HG03521 (cell line): ENCODE measurements around the gene SNX30.

Experiments used
- ATAC-seq: cut with Tn5 transposase; IDR thresholded peaks from one replicate; pipeline ENCODE4 v1.9.1; 2021; ENCODE audit warnings: mild to moderate bottlenecking, moderate library complexity; ENCODE audit not compliant: unreplicated experiment

The SNX30 gene

DNA sequence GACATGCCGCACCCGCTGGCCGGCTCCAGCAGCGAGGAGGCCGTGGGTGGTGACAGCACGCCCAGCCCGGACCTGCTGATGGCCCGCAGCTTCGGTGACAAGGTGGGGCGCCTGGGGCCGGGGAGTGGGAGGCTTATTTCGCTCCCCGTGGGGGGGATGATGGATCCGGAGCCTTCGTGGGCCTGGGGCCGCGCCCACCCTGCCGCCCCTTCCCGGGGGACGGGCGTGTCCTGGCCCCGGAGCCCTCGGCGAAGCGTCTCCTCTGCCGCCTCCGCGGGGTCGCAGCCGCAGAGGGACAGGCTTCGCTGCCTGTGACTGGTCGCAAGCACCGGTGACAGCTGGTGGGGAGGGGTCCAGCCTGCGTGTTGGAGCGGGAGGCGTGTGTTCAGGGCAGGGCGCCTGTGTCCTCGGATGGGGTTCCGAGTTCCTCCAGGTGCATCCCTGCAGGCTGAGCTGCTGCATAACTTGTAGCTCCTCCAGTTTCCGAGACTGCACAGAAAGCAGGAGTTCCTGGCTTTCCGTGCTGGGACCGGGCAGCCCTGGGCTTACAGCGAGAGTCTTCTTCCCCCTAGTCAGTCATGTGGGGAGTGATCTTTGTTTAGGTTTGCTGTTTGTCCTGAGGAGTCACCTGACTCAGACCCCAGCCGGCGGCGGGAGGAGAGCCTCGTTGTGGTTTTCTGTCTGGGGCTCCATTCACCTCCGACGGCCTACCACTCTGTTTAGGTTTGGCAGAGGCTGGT, 666 bp downstream of the SNX30 start:
- ATAC-seq: peak; percentile 27

DNA sequence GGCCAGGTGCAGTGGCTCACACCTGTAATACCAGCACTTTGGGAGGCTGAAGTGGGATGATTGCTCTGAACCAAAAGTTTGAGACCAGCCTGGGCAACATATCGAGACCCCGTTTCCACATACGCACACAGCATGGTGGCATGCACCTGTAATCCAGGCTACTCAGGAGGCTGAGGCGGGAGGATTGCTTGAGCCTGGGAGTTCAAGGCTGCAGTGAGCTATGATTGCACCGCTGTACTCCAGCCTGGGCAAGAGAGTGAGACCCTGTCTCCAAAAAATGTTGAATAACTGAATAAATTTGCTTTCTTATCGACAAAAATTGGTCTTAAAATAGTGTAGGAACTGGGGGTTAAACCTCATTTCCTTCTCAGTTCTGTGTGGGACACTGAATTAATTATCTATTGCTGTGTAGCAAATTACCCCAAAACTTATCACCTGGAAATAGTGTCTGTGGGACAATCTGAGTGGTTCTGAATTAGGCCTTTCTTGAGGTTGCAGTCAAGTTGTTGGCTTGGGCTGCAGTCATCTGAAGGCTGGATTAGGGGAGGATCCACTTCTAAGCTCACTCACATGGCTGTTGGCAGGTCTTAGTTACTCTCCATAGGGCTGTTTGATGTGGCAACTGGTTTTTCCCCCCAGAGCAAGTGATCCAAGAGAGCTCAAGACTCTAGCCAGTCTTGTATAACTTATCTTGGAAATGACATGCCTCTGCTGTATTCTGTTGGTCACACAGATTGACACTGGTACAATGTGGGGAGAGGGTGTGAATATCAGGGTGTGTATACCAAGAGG, 2.0 kb downstream of the SNX30 start:
- ATAC-seq: no peak

DNA sequence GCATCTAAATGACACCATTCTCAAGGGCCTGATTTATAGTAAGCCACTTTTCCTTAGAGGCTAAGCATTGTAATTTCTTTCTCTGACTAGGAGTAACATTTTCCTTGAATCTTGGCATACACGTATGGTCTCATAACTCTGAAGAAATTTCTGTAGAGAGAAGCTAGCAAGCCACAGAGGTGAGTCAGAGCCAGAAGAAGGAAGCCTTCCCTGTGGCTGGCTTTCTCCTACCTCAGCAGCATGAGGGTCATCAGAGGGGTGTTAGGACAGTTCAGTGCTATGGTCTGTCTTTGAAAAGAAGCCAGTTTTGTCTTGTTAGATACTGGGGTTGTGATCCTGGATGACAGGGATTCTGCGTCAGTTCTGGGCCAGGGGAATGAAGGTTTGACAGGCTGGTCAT, 3.2 kb downstream of the SNX30 start:
- ATAC-seq: no peak

DNA sequence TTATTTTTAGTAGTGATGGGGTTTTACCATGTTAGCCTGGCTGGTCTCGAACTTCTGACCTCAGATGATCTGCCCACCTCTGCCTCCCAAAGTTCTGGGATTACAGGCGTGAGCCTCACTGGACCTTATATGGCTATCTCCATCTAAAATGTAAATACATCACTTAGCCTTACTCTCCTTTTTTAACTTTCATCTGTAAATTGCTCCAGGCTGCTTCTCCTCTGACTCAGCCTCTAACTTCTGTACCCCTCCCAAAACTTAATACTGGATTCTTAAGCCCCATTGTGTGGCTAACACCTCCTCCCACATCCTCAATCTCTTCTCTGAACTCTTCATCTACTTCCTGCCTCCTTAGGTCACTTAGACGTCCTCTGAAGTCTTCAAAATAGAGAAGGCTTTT, 4.0 kb downstream of the SNX30 start:
- ATAC-seq: no peak

DNA sequence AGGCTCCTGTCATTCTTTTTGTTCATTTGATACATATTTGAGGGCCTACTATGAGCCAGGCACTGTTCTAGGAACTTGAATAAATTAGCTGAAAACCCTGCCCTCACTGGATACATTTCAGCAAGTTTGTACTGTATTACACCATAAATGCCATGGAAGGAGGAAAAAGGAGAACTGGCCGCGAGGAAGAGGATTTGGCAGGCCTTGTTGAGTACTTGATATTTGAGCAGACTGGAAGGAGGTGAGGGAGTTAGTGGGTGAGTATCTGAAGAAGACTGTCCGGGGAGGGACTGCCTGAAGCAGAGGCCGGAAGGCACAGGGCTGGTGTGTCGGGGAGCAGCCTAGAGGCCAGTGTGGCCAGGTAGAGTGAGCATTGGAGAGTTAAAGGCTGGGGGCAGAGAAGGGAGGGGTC, 4.5 kb downstream of the SNX30 start:
- no peak for ATAC-seq

DNA sequence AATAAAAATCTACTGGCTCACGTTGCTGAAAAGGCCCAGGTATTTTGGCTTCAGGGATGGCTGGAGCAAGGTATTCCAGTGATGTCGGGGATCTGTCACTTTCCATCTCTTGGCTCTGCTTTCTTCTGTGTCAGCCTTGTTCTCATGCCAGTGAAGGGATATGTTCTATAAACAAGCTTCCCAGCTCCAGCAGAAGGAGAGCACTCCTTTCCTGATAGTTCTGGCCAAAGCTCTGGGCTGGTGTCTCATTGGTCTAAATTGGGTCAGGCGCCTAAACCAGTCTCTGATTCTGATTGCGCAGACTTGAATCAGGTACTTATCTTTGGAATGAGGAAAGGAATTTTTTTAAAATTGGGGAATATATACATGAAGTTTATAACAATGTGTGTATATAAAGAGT, 5.1 kb downstream of the SNX30 start:
- no peak for ATAC-seq

DNA sequence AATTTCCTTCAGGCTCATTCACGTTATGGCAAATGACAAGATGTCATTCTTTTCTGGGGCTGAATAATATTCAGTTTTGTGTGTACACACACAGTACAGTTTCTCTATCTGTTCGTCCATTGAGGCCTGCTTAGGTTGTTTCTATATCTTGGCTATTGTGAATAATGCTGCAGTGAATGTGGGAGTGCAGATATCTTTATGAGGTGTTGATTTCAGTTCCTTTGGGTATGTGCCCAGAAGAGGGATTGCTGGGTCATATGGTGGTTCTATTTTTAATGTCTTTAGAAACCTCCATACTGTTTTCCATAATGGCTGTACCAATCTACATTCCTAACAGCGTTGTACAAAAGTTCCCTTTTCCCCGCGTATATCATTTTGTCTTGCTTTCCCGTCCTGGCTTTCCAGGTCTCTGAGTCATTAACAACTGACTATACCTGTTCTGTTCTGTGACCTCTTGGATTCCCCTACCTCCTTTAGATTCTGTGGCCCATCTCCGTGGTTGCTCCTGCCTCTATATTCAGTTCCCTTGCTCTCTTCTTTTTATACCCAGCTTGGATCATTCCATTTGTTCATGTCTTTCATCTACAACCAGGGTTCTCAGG, 6.8 kb downstream of the SNX30 start:
- ATAC-seq: no peak

DNA sequence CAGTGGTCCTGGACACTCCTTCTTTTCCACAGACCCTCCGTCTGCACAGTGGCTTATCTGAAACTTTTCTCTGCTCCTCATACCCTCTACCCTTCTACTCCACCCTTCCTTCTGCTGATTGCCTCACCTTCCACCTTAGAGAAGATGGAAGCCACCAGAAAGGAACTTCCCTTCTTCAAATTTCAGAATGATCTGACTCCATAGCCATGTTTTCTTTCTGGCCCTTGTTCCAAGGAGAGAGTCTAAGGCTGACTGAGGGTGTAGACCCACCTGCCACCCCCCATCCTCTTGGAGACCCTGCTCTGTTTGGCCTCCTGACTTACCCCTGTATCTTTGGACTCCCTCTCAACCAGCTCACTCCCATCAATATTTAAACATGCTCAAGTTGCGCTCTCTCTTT, 7.4 kb downstream of the SNX30 start:
- ATAC-seq: no peak

DNA sequence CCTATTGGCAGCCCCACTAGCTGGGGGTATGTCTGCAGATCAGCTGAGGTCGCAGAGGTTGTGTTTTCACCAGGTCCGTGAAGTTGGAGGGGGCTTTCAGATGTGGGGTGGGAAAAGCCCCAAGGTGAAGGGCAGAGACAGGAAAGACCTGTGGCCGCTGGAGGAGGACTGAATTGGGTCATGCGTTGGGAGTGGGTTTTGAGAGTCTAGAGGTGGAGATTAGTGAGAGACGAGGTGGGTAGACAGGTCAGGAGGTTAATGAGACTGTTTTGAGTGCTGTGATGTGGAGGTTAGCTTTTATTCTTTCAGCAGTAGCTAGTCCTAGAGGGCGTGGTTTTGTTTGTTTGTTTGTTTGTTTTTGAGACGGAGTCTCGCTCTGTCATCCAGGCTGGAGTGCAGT, 10.3 kb downstream of the SNX30 start:
- no peak for ATAC-seq

DNA sequence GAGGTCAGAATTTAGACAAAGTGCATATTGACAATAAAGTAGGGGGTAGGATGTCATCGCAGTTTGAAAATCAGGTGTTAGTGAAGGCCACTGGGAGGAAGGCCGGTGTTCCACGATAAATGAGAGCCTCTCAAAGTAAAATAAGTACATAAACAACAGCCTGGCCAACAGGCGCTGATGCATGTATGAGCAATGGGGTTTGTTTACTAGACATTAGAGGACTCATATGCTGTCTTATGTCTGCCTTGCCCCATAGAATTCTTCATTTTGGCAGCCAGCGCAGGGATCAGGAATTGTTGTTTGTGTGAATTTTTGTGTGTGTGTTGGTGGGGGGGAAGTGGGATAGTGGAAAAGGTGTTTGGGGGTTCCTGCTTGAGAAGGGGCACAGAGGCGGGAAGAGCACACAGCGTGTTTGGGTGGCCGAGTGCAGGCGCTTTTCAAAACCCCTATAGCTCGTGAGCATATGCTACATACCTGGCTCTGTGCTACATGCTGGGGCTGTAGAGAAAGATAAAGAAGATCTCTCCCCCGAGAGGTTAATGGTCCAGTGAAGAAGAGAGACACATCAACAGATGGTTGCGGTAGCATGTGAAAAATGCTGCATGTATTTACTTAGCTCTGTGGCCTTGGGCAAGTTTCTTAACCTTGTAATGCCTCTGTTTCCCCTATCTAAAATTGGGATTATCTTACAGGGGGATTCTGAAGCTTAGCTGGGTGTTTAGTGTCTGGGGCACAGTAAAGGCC, 11.5 kb downstream of the SNX30 start:
- ATAC-seq: no peak

DNA sequence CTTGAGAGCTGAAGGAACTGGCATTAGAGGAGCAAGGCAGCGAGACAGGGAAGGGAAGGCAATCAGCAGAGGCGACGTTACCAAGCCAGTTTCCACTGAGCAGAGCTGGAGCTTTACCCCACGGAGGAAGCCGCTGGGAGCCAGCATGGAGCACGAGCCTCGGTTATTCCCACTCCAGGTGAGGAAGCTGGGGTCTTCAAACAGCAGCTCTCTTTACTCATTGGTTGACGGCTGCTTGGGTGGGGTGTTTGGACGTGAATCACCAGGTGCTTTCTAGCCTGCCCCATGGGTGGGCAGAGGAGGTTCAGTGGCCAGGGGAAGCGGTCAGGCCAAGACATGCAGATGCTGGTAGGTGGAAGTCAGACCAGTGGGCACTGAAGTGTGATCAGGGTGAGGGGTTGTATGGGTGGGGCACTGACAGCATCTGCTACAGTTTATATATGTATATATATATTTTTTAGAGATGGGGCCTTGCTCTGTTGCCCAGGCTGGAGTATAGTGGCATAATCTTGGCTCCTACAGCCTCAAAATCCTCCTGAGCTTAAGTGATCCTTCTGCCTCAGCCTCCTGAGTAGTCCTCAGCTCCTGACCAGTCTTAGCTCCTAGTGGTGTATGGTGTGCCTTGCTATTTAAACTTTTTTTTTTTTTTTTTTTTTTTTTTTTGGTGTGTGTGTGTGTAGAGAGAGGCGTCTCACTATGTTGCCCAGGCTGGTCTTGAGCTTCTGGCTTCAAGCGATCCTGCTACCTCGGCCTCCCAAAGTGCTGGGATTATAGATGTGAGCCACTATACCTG, 12.4 kb downstream of the SNX30 start:
- ATAC-seq: no peak

DNA sequence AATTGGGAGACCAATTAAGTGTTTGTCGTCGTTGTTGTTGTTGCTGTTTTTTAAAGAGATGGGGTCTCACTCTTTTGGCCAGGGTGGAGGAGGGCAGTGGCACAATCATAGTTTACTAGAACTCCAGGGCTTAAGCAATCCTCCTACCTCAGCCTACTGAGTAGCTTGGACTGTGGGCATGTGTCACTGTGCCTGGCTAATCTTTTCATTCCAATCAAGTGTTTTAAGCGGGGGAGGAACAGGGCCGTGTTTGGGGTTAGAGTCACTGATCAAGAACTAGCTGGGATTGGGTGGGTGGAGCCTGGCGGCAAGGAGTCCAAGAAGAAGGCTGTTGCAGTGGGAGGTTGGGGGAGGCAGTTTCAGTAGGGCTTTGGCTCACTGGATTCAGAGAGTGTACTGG, 13.8 kb downstream of the SNX30 start:
- ATAC-seq: no peak

DNA sequence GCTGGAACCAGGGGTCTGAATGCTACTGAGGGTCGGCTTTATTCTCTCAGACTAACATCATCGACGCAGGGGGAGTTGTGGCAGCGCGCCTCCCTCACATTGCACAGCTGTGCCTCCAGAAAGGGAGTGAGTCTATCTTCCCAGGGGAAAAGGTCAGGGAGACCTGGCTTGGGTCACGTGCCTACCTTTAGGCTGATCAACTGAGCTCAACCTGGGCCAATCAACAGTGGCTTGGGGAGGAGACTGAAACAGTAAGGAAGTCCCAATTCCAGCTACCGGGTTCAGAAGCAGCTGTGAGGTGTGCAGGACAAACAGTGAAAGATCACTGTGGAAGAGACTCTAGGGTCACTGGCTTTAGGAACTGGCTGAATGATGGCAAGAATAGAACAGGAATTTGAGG, 14.3 kb downstream of the SNX30 start:
- ATAC-seq: no peak

DNA sequence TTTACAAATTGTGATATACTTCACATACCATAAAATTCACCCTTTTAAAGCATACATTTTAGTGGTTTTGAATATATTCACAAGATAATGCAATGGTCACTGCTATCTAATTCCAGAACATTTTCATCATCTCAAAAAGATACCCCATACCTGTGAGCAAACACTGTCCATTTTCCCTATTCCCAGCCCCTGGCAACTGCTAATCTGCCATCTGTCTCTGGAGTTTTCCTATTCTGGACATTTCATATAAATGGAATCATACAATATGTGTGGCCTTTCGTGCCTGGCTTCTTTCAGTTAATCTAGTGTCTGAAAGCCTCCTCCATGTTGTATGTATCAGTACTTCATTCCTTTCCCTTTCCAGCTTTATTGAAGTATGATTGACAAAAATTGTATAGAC, 14.7 kb downstream of the SNX30 start:
- ATAC-seq: no peak

DNA sequence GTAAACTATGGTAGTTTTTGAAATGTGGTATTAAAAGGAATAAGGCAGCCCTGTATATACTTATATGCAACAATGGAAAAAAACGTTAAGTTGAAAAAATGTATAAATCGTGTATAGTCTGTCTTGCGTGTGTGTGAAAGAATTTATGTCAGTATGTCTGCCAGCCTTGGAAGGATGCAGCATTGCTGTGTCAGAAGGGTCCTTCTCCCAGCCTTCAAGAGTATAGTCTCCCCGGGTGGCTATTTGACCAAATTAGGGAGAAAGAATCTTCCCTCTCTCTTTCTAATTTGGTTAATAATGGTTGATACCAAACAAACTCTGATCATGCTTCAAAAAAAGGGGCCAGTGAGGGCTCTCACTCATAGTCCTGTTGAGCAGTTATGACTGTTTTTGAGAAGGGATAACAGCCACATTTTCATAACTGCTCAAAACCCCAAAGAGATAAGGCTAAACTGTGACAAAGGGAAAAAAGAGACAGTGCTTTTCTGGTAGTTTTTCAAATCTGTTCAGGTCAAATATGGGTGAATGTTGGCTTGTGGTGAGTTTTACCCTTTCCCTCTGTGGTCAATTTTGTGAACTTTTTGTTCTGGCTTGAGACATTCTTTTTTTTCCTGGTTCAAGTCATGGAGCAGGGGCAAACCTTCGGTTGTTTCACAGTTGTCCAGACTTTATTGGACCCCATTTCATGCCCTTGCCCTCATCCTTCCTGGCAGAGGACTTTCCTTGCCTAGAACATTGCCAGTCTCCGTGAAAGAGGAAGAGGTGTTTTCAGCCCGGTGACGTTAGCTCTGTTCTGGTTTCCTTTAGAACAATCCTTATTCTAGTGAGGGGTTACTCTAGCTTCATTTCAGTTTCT, 21.0 kb downstream of the SNX30 start:
- no peak for ATAC-seq

DNA sequence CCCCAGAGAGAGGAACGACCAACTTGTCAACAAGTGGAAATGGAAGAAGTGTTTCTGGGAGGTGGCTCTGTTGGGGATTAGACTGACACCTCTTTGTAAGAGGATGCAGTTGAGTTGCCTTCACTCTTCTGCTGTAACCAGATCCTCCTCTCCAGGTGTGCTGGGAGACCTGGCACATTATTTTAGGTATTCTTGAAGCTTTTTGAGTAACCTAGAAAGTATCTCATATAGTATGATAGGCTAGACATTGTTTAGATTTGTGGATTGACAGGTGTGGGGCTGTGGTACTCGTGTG, 21.6 kb downstream of the SNX30 start:
- no peak for ATAC-seq

DNA sequence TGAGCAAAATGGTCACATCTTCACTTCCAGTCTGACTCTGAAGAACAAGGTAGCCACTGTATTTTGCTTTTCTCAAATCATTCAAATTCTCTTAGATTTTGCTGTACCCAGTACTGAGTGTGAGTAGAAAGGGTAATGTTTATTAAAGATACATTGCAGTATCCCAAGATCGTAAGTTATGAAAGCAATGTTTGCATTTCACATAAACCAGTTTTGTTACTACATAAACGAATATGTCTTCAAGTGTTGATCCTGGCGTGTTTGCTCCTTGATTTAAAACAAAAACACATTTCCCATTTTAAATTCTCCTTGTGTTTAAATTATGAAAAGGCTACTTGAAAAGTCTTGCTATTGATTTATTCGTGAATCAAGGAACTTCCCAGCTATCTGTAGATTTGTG, 22.0 kb downstream of the SNX30 start:
- ATAC-seq: no peak

DNA sequence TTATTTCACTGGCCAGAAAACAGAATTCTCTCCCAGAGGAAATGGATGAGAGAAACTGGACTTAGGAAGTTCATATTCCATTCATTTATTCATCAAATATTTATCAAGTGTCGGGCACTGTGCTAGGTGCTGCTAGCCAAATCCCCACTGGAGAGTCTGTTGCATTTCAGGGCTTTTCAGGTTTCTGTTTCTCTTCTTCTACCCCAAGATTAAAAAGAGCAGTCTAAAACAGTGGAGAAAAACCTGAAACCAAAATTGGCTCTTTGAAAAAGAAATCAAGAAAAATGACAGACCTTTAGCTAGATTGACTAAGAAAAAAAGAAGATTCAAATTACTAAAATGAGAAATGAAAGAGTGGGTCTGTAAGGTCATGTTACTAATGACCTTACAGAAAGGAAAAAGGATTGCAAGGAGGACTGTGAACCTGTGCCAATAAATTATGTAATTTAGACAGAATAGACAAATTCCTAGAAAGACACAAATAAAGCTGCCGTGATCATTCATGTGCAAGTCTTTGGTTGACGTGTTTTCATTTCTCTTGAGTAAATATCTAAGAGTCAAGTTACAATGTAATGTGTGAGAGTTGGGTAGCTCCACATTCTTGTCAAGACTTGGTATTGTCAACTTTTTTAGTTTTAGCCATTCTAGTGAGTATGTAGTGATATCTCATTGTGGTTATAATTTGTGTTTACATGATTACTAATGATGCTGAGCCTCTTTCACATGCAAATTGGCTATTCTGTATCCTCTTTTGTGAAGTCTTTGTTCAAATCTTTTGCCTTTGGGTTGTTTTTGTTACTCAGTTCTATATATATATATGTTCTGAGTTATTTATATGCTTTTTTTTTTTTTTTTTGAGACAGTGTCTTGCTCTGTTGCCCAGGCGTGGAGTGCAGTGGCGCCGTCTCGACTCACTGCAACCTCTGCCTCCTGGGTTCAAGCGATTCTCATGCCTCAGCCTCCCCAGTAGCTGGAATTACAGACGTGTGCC, 23.7 kb downstream of the SNX30 start:
- no peak for ATAC-seq

DNA sequence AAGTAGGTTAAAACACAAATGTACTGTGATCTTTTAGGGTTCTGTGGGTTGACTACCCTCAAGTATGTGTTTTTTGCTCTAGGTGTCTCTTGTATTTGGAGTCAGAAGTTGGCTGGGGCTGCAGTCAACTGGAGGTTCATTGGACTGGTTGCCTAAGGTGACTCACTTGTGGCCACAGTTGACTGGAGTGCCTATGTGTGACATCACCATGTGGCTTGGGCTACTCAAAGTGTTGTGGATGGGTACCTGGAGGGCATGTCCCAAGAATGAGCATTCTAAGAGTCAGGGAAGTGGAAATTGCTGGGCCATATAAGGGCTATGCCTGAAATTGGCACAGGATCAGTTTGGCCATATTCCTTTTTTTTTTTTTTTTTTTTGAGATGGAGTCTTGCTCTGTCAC, 27.4 kb downstream of the SNX30 start:
- ATAC-seq: no peak
